Naive thymus-derived CD4-positive, alpha-beta T cell (primary cell): ENCODE results near the gene FRMPD3. TPM values are rescaled to one million over a fixed set of nuclear protein-coding genes. Genes with fewer than 3 reads are reported as not detected.
A peak's percentile ranks its signal among the peaks of the same experiment; 100 is the strongest.

Experiments
- ATAC-seq: fragments of 150-1000 bp; cut with Tn5 transposase; 2 replicates; pipeline ENCODE4 v1.10.0; 2021; ENCODE audit warnings: mild to moderate bottlenecking, moderate library complexity
- CTCF ChIA-PET: fragments of 350-600 bp; sonication (Branson Sonifier 250); formaldehyde crosslinking; loops from one replicate; lab custom pipeline; 2021; ENCODE audit warnings: antibody characterized with exemption; lab: Charles Lee
- POLR2A ChIA-PET: fragments of 350-600 bp; sonication (Branson Sonifier 250); formaldehyde crosslinking; loops from one replicate; lab custom pipeline; 2021; ENCODE audit warnings: antibody characterized with exemption, inconsistent platforms; lab: Charles Lee
- DNase-seq, 9 donors: peaks; one replicate each; pipeline versions ENCODE4 v3.0.0 to v3.0.0-alpha.2; 2020 to 2022; ENCODE audit warnings: mixed read lengths in 1 of 9
- H3K27ac ChIP-seq: one replicate; pipeline ENCODE4 v1.7.0; 2013; ENCODE audit warnings: mild to moderate bottlenecking, low read depth, low read length, moderate library complexity
- H3K27me3 ChIP-seq, 2 donors: one replicate each; pipeline ENCODE4 v1.7.0; 2013; ENCODE audit warnings: low read length in 2 of 2, mild to moderate bottlenecking in 2 of 2, moderate library complexity in 2 of 2; ENCODE audit not compliant: control insufficient read depth in 2 of 2, insufficient read depth in 2 of 2
- H3K36me3 ChIP-seq, 3 experiments: 1 replicate in 2 of 3; 2 replicates in 1 of 3; pipeline ENCODE4 v1.7.0; 2013; ENCODE audit warnings: low read length in 3 of 3, mild to moderate bottlenecking in 3 of 3, moderate library complexity in 1 of 3; ENCODE audit not compliant: insufficient read depth in 3 of 3, control insufficient read depth in 2 of 3
- H3K4me1 ChIP-seq, 2 donors: one replicate each; pipeline ENCODE4 v1.7.0; 2013; ENCODE audit warnings: low read length in 2 of 2, mild to moderate bottlenecking in 2 of 2, moderate library complexity in 1 of 2; ENCODE audit not compliant: control insufficient read depth in 2 of 2, insufficient read depth in 2 of 2
- H3K4me3 ChIP-seq: 2 replicates; pipeline ENCODE4 v1.7.0; 2013; ENCODE audit warnings: mild to moderate bottlenecking, low read length
- H3K9me3 ChIP-seq, 3 experiments: 1 replicate in 2 of 3; 2 replicates in 1 of 3; pipeline ENCODE4 v1.7.0; 2013; ENCODE audit warnings: low read length in 3 of 3; ENCODE audit not compliant: control insufficient read depth in 2 of 3
- H3K27ac Mint-ChIP-seq, 9 donors: one replicate each; pipeline ENCODE4 v1.8.0; 2020 to 2022; ENCODE audit warnings: mixed read lengths in 9 of 9, mild to moderate bottlenecking in 8 of 9, moderate library complexity in 5 of 9, inconsistent platforms in 2 of 9
- H3K27me3 Mint-ChIP-seq, 5 donors: one replicate each; pipeline ENCODE4 v1.8.0; 2021 to 2022; ENCODE audit warnings: mixed read lengths in 5 of 5, mild to moderate bottlenecking in 1 of 5
- H3K36me3 Mint-ChIP-seq, 5 donors: one replicate each; pipeline ENCODE4 v1.8.0; 2020 to 2022; ENCODE audit warnings: mixed read lengths in 5 of 5, mild to moderate bottlenecking in 3 of 5, inconsistent platforms in 1 of 5
- H3K4me1 Mint-ChIP-seq, 7 donors: one replicate each; pipeline ENCODE4 v1.8.0; 2020 to 2022; ENCODE audit warnings: mixed read lengths in 7 of 7, mild to moderate bottlenecking in 3 of 7, inconsistent platforms in 1 of 7
- H3K4me3 Mint-ChIP-seq, 10 donors: one replicate each; pipeline ENCODE4 v1.8.0; 2020 to 2022; ENCODE audit warnings: mild to moderate bottlenecking in 10 of 10, mixed read lengths in 10 of 10, moderate library complexity in 6 of 10, inconsistent platforms in 2 of 10
- H3K9me3 Mint-ChIP-seq, 11 donors: one replicate each; pipeline ENCODE4 v1.8.0; 2020 to 2022; ENCODE audit warnings: mixed read lengths in 11 of 11, mild to moderate bottlenecking in 4 of 11, inconsistent platforms in 1 of 11, moderate library complexity in 1 of 11
- intact Hi-C, 2 donors: fragments of 100-400 bp; cut with micrococcal nuclease; formaldehyde crosslinking; loops; one replicate each; pipeline ENCODE4 v1.15.1; 2023
- polyA plus RNA-seq, 2 donors: library from polyadenylated mRNA; unstranded; fragments of 300-500 nt; fragmentation: Illumina TruSeq; gene quantifications; one replicate each; pipeline ENCODE4 v1.2.3, GENCODE V29; 2021
- total RNA-seq, 6 experiments: library from RNA in 5 of 6; stranded (reverse) in 5 of 6; gene quantifications; 1 replicate in 5 of 6; 2 replicates in 1 of 6; pipeline ENCODE4 v1.2.3 and lab custom pipeline; 2021 to 2026

Gene FRMPD3
- total and polyA plus RNA-seq, 7 experiments from 2014 or later: 0.05 to 2.5 (median 0.29) TPM; not detected in 4

GRCh38 chrX:107452581-107452980, 3.1 kb downstream of the FRMPD3 start:
- Histone ChIP-seq H3K4me1 (peaks cover 0 to 22% of the 10 kb centered on the region in 2 donors), H3K36me3 (no peaks in the 10 kb centered on the region), H3K4me3 (no peak overlapping the region), H3K27ac (no peak overlapping the region), H3K27me3 (no peaks in the 10 kb centered on the region), H3K9me3 (no peaks in the 10 kb centered on the region)
- ChIA-PET CTCF (no interaction called here), POLR2A (no interaction called here)
- DNase-seq (no peak), ATAC-seq (no peak)
- peaks cover 22 to 49% (median 34%) of the 10 kb centered on the region in 5 donors for H3K27me3 Mint-ChIP-seq
- no peaks in the 10 kb centered on the region for H3K36me3 Mint-ChIP-seq
- peaks cover 0 to 20% (median 15%) of the 10 kb centered on the region in 7 donors for H3K4me1 Mint-ChIP-seq
- H3K27ac Mint-ChIP-seq: no peak overlapping the region
- intact Hi-C loops: no loop called here
- H3K9me3 Mint-ChIP-seq: no peaks in the 10 kb centered on the region
- no peak overlapping the region for H3K4me3 Mint-ChIP-seq

DNA sequence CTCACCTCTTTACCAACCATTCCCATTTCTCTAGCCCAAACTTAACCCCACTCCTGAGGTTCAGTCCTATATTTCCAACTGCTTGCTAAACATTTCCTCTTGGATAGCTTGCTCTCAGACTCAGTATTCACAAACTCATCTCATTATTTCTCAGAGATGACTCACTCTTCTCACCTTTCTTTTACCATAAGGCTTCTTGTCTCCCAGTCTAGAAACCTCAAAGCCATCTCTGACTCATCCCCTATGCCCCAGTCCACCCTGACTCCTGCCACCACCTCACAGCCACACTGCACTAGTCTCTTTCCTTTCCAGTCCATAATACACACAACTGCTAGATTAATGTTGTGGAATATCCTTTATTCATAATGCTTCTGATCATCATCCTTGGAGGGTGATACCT, 4.8 kb downstream of the FRMPD3 start:
- POLR2A ChIA-PET: no interaction called here
- no peaks in the 10 kb centered on the region for H3K36me3 Mint-ChIP-seq
- Histone ChIP-seq H3K27me3 (no peaks in the 10 kb centered on the region), H3K4me1 (peaks cover 0 to 22% of the 10 kb centered on the region in 2 donors), H3K9me3 (no peaks in the 10 kb centered on the region), H3K27ac (no peak overlapping the region), H3K36me3 (no peaks in the 10 kb centered on the region), H3K4me3 (no peak overlapping the region)
- peak; percentile 47 for ATAC-seq
- no peak for DNase-seq
- H3K4me3 Mint-ChIP-seq: no peak overlapping the region
- no peaks in the 10 kb centered on the region for H3K9me3 Mint-ChIP-seq
- H3K4me1 Mint-ChIP-seq: peaks cover 0 to 15% (median 8%) of the 10 kb centered on the region in 7 donors
- peaks cover 20 to 37% (median 33%) of the 10 kb centered on the region in 5 donors for H3K27me3 Mint-ChIP-seq
- no peak overlapping the region for H3K27ac Mint-ChIP-seq
- CTCF ChIA-PET: no interaction called here
- intact Hi-C loops: no loop called here

DNA sequence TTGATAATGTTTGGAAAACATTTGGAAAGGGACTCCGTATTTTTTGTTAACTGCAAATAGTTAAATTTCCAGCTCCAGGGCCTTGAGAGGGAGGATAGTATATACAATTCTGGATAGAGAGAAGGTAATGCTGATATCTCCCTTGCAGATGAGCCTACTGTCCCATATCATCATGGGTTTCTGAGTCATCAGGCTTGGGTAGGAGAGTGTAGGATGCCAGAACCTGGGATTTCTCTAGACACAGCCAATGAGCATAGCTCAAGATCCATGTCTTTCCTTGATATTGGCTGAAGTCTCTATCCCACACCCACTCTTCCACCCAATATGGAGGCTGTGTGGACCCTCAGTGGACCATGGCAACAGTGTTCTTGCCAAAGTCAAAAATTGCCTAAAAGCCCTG, 7.8 kb downstream of the FRMPD3 start:
- H3K9me3 ChIP-seq: no peaks in the 10 kb centered on the region
- ChIA-PET POLR2A (no interaction called here), CTCF (no interaction called here)
- Mint-ChIP-seq H3K4me3 (no peak overlapping the region), H3K27me3 (peaks cover 12 to 25% (median 22%) of the 10 kb centered on the region in 5 donors), H3K36me3 (no peaks in the 10 kb centered on the region), H3K9me3 (no peaks in the 10 kb centered on the region), H3K4me1 (peaks cover 0 to 4% (median 0%) of the 10 kb centered on the region in 7 donors), H3K27ac (no peak overlapping the region)
- no peak for ATAC-seq
- peaks cover 0 to 14% of the 10 kb centered on the region in 2 donors for H3K4me1 ChIP-seq
- intact Hi-C loops: no loop called here
- no peak overlapping the region for H3K4me3 ChIP-seq
- DNase-seq: no peak
- H3K36me3 ChIP-seq: no peaks in the 10 kb centered on the region
- no peaks in the 10 kb centered on the region for H3K27me3 ChIP-seq
- no peak overlapping the region for H3K27ac ChIP-seq

DNA sequence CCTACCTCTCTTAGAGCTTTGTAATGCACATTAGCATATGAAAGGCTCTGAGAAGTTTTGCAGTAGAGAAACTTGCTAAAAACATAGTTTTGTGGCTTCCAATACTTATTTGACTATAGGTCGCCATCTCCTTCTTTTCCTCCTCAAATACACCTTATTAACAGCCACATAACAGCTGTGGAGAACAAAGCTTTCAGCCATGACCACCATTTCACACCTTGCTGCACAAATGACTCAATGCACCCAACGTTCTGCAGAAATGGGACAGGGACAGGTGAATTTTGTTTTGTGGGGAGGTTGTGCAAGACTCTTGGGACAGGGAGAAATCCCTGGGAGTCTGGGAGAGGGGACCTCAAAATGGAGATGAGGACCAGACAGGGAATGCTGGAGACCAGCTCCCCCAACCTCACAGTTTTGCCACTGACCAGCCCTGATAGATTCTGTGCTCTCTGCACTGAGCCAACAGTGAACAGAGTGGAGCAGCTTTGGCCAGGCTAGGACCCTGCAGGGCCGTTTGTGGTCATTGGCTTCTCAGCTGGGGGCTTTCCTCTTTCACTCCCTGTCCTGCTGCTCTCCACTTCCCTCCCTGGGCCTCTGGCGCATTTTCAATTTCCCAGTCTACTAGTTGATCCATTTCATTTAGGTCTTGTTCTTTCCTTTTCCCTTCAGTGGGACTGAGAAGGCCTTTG, 16.6 kb downstream of the FRMPD3 start:
- Mint-ChIP-seq H3K36me3 (no peaks in the 10 kb centered on the region), H3K4me3 (no peak overlapping the region), H3K27ac (no peak overlapping the region), H3K27me3 (peaks cover 3 to 11% (median 6%) of the 10 kb centered on the region in 5 donors), H3K4me1 (no peaks in the 10 kb centered on the region), H3K9me3 (no peaks in the 10 kb centered on the region)
- H3K27ac ChIP-seq: no peak overlapping the region
- ChIA-PET POLR2A (no interaction called here), CTCF (interaction anchor here (0.6 kb wide), 1 partner anchor 27 kb away, joined by 4 read pairs; no protein-coding TSS in a partner anchor)
- no peak for DNase-seq
- H3K4me3 ChIP-seq: no peak overlapping the region
- intact Hi-C loops: no loop called here
- no peaks in the 10 kb centered on the region for H3K27me3 ChIP-seq
- no peaks in the 10 kb centered on the region for H3K4me1 ChIP-seq
- no peaks in the 10 kb centered on the region for H3K9me3 ChIP-seq
- H3K36me3 ChIP-seq: no peaks in the 10 kb centered on the region
- ATAC-seq: no peak

GRCh38 chrX:107467271-107467670, 17.8 kb downstream of the FRMPD3 start:
- no peaks in the 10 kb centered on the region for H3K9me3 ChIP-seq
- no peak overlapping the region for H3K4me3 ChIP-seq
- H3K36me3 Mint-ChIP-seq: no peaks in the 10 kb centered on the region
- H3K27me3 Mint-ChIP-seq: peaks cover 0 to 4% (median under 1%) of the 10 kb centered on the region in 5 donors
- no peaks in the 10 kb centered on the region for H3K36me3 ChIP-seq
- CTCF ChIA-PET: no interaction called here
- no peak overlapping the region for H3K4me3 Mint-ChIP-seq
- POLR2A ChIA-PET: no interaction called here
- no peaks in the 10 kb centered on the region for H3K27me3 ChIP-seq
- intact Hi-C loops: no loop called here
- ATAC-seq: no peak
- H3K27ac ChIP-seq: no peak overlapping the region
- no peaks in the 10 kb centered on the region for H3K9me3 Mint-ChIP-seq
- no peaks in the 10 kb centered on the region for H3K4me1 Mint-ChIP-seq
- H3K27ac Mint-ChIP-seq: no peak overlapping the region
- no peak for DNase-seq
- H3K4me1 ChIP-seq: no peaks in the 10 kb centered on the region

- POLR2A ChIA-PET: no interaction called here
- H3K4me3 Mint-ChIP-seq: no peak overlapping the region
- intact Hi-C loops: no loop called here
- no peak for ATAC-seq
- H3K27me3 Mint-ChIP-seq: peaks cover 0 to 7% (median under 1%) of the 10 kb centered on the region in 5 donors
- Histone ChIP-seq H3K27me3 (no peaks in the 10 kb centered on the region), H3K9me3 (no peaks in the 10 kb centered on the region), H3K4me3 (no peak overlapping the region), H3K27ac (no peak overlapping the region), H3K4me1 (no peaks in the 10 kb centered on the region), H3K36me3 (no peaks in the 10 kb centered on the region)
- no peaks in the 10 kb centered on the region for H3K36me3 Mint-ChIP-seq
- H3K4me1 Mint-ChIP-seq: no peaks in the 10 kb centered on the region
- CTCF ChIA-PET: no interaction called here
- no peak overlapping the region for H3K27ac Mint-ChIP-seq
- DNase-seq: no peak
- H3K9me3 Mint-ChIP-seq: peaks cover 0 to 2% (median 0%) of the 10 kb centered on the region in 11 donors
Observed at GRCh38 chrX:107470198-107470597, 20.7 kb downstream of the FRMPD3 start.

DNA sequence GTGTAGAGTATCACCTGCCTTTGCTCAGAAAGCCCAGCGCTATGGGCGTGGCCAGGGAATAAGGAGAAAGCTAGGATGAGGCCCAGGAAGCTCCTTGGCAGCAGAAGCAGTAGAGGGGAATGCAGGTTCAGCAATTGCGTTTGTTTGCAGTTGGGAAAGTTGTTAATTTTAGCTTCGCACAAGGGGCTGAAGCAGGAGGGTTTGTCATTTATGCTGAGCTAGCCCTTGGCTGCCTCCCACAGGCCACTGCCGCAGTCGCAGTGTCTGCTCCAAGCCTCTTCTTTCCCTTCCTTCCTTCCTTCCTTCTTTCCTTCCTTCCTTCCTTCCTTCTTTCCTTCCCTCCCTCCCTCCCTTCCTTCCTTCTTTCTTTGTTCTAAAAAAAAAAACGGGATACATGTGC, 21.5 kb downstream of the FRMPD3 start:
- peaks cover 0 to 7% (median 3%) of the 10 kb centered on the region in 5 donors for H3K27me3 Mint-ChIP-seq
- no peaks in the 10 kb centered on the region for H3K9me3 ChIP-seq
- H3K36me3 Mint-ChIP-seq: no peaks in the 10 kb centered on the region
- H3K27ac ChIP-seq: no peak overlapping the region
- DNase-seq (no peak), ATAC-seq (no peak)
- no peaks in the 10 kb centered on the region for H3K4me1 Mint-ChIP-seq
- no peak overlapping the region for H3K4me3 ChIP-seq
- H3K36me3 ChIP-seq: no peaks in the 10 kb centered on the region
- CTCF ChIA-PET: no interaction called here
- H3K27ac Mint-ChIP-seq: no peak overlapping the region
- H3K4me1 ChIP-seq: no peaks in the 10 kb centered on the region
- H3K9me3 Mint-ChIP-seq: peaks cover 0 to 2% (median 0%) of the 10 kb centered on the region in 11 donors
- H3K4me3 Mint-ChIP-seq: no peak overlapping the region
- intact Hi-C loops: no loop called here
- H3K27me3 ChIP-seq: no peaks in the 10 kb centered on the region
- POLR2A ChIA-PET: no interaction called here
